ENCODE data around the gene PDZD4. TPM values are rescaled to one million over a fixed set of nuclear protein-coding genes. Genes with fewer than 3 reads are reported as not detected.

PDZD4 gene
- total RNA-seq, 3 donors from 2014 or later (not counting 1 experiment from before 2014, with no cell fraction given), result 101 to 177 (median 157) TPM

- peak; percentile 84 to 99 (median 90) for ATAC-seq
- WGBS (ENCODE audit: insufficient coverage), result 4% methylated on average over 28 of the region's 42 CpGs
- Mint-ChIP-seq H3K27ac (peak overlapping the region in 1 of 2 donors; percentile 61), H3K9me3 (no peaks in the 10 kb centered on the region), H3K4me3 (no peak overlapping the region), H3K27me3 (ENCODE audit: low read depth in 2 of 2) (peaks cover 24 to 34% of the 10 kb centered on the region in 2 donors), H3K36me3 (no peaks in the 10 kb centered on the region), H3K4me1 (peaks cover 0 to 16% of the 10 kb centered on the region in 2 donors)
- no peaks in the 10 kb centered on the region for H3K9me3 ChIP-seq (ENCODE audit: control insufficient read depth, insufficient read depth, low read length)
- H3K27ac ChIP-seq (ENCODE audit: low read length), result no peak overlapping the region
- TF ChIP-seq CTCF (IDR thresholded peaks at IDR 0.05), result no peak
- H3K27me3 ChIP-seq (ENCODE audit: control insufficient read depth, insufficient read depth, low read length), result peaks cover 5% of the 10 kb centered on the region
- no peak overlapping the region for H3K4me3 ChIP-seq (ENCODE audit: low read length)
- DNase-seq, result peak; percentile 79 to 81
- H3K36me3 ChIP-seq (ENCODE audit: control insufficient read depth, insufficient read depth, low read length), result no peaks in the 10 kb centered on the region
- peaks cover 9% of the 10 kb centered on the region for H3K4me1 ChIP-seq (ENCODE audit: control insufficient read depth, insufficient read depth, low read length)
- intact Hi-C loops (cut with micrococcal nuclease), result no loop called here
These were observed 45.2 kb upstream of the PDZD4 start for GRCh38 chrX:153875391-153876111.

DNA sequence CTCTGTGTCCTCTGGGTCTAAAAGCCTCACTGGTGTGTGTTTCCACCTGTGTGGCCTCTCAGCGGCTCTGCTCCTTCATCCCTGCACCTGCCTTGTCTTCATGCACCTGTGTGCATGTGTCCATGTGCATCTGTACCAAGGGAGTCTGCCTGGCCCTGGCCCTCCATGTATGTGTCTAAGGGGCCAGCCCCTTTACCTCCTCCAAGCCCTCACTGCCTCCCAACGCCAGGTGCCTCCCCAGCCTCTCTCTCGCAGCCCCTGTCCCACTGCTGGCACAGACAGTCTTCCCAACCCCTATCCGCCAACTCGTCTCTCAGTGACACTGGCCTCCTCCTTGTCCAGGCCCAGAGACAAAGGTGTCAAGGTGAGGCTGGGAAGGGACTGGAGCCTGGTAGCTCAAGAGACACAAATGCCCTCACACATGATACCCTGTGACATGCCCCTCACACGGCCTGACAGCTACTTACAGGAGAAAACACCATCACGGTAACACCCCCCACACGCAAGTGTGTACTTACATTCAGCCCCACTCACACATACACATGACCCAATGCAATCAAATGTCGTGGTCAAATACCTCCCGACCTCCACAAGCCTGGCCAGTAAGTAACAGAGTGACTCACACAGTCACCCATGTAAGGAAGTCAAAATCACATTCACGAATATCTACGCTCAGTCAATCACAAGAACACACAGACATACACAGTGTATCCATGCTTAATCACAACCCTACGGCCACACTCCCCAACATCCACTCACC, 44.2 kb upstream of the PDZD4 start:
- no peak overlapping the region for H3K27ac Mint-ChIP-seq
- DNase-seq (no peak), ATAC-seq (no peak)
- H3K27me3 Mint-ChIP-seq (ENCODE audit: low read depth in 2 of 2), result peaks cover 24 to 34% of the 10 kb centered on the region in 2 donors
- H3K4me1 Mint-ChIP-seq, result peaks cover 0 to 16% of the 10 kb centered on the region in 2 donors
- intact Hi-C loops (cut with micrococcal nuclease), result no loop called here
- Histone ChIP-seq H3K9me3 (ENCODE audit: control insufficient read depth, insufficient read depth, low read length) (no peaks in the 10 kb centered on the region), H3K27ac (ENCODE audit: low read length) (no peak overlapping the region), H3K4me1 (ENCODE audit: control insufficient read depth, insufficient read depth, low read length) (peaks cover 9% of the 10 kb centered on the region), H3K27me3 (ENCODE audit: control insufficient read depth, insufficient read depth, low read length) (peaks cover 5% of the 10 kb centered on the region), H3K36me3 (ENCODE audit: control insufficient read depth, insufficient read depth, low read length) (no peaks in the 10 kb centered on the region), H3K4me3 (ENCODE audit: low read length) (no peak overlapping the region)
- no peak overlapping the region for H3K4me3 Mint-ChIP-seq
- no peaks in the 10 kb centered on the region for H3K9me3 Mint-ChIP-seq
- 85% methylated on average over 11 of the region's 13 CpGs for WGBS (ENCODE audit: insufficient coverage)
- H3K36me3 Mint-ChIP-seq, result no peaks in the 10 kb centered on the region
- TF ChIP-seq CTCF (IDR thresholded peaks at IDR 0.05), result no peak

DNA sequence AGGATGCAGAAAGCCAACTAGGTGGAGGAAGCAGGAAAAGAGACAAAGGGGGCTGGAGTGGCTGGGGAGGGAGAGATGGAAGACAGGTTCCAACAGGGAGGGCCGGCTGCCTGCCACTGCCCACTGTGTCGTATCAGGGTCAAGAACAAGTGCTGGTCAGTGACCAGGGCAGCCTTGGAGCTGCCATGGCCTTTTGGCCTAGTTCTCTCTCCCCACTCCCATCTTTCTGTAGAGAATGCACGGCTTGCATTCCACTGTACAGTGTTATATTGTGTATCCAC, 43.7 kb upstream of the PDZD4 start:
- H3K9me3 Mint-ChIP-seq, result no peaks in the 10 kb centered on the region
- peaks cover 19 to 30% of the 10 kb centered on the region in 2 donors for H3K27me3 Mint-ChIP-seq (ENCODE audit: low read depth in 2 of 2)

More for the DNA sequence above, 43.7 kb upstream of the PDZD4 start:
- Histone ChIP-seq H3K27me3 (ENCODE audit: control insufficient read depth, insufficient read depth, low read length) (peaks cover 5% of the 10 kb centered on the region), H3K27ac (ENCODE audit: low read length) (no peak overlapping the region), H3K36me3 (ENCODE audit: control insufficient read depth, insufficient read depth, low read length) (no peaks in the 10 kb centered on the region), H3K4me3 (ENCODE audit: low read length) (no peak overlapping the region), H3K4me1 (ENCODE audit: control insufficient read depth, insufficient read depth, low read length) (peaks cover 8% of the 10 kb centered on the region), H3K9me3 (ENCODE audit: control insufficient read depth, insufficient read depth, low read length) (no peaks in the 10 kb centered on the region)
- ATAC-seq, result no peak
- 67% methylated on average over 3 of the region's 3 CpGs for WGBS (ENCODE audit: insufficient coverage)
- no peak for TF ChIP-seq CTCF (IDR thresholded peaks at IDR 0.05)
- DNase-seq, result no peak
- Mint-ChIP-seq H3K27ac (no peak overlapping the region), H3K36me3 (no peaks in the 10 kb centered on the region), H3K4me3 (no peak overlapping the region), H3K4me1 (peaks cover 0 to 13% of the 10 kb centered on the region in 2 donors)
- intact Hi-C loops (cut with micrococcal nuclease), result no loop called here
